MM.1S (cell line): ENCODE measurements around the gene MAP2K6.

ENCODE experiments used
- EZH2 ChIP-seq: fragments of 300-600 bp; sonication (generic); optimal IDR thresholded peaks from 2 replicates; pipeline ENCODE3; 2017; ENCODE audit warnings: low read depth, mild to moderate bottlenecking, antibody characterized with exemption, low read length, mixed read lengths
- TF ChIP-seq, protein P1 (sequence below): fragments of 300-600 bp; sonication (generic); IDR thresholded peaks from 2 replicates; pipeline ENCODE4 v1.5.1; 2016; ENCODE audit warnings: antibody characterized with exemption, low read length, mixed read lengths

- TF ChIP-seq, protein P1, sequence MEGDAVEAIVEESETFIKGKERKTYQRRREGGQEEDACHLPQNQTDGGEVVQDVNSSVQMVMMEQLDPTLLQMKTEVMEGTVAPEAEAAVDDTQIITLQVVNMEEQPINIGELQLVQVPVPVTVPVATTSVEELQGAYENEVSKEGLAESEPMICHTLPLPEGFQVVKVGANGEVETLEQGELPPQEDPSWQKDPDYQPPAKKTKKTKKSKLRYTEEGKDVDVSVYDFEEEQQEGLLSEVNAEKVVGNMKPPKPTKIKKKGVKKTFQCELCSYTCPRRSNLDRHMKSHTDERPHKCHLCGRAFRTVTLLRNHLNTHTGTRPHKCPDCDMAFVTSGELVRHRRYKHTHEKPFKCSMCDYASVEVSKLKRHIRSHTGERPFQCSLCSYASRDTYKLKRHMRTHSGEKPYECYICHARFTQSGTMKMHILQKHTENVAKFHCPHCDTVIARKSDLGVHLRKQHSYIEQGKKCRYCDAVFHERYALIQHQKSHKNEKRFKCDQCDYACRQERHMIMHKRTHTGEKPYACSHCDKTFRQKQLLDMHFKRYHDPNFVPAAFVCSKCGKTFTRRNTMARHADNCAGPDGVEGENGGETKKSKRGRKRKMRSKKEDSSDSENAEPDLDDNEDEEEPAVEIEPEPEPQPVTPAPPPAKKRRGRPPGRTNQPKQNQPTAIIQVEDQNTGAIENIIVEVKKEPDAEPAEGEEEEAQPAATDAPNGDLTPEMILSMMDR: no peak
- no peak for TF ChIP-seq EZH2
Observed at GRCh38 chr17:69485251-69485661, 70.8 kb downstream of the MAP2K6 start.
